K562 (cell line): ENCODE results near the gene TALDO1. TPM values are rescaled to one million over a fixed set of nuclear protein-coding genes. Genes with fewer than 3 reads are reported as not detected.
A peak's percentile ranks its signal among the peaks of the same experiment; 100 is the strongest.

Experiments
- AFF4 ChIP-seq: sonication (generic); formaldehyde crosslinking; IDR thresholded peaks from 2 replicates; pipeline ENCODE4 v1.8.0; 2023; ENCODE audit warnings: mild to moderate bottlenecking, missing genetic modification reagents
- ARID3B ChIP-seq: fragments of 250-450 bp; sonication (Bioruptor Pico); IDR thresholded peaks from 2 replicates; pipeline ENCODE4 v1.4.0; 2020; ENCODE audit warnings: borderline replicate concordance
- CTCF ChIP-seq, 3 experiments: IDR thresholded peaks in 2 of 3; conservative IDR thresholded peaks in 1 of 3; 2 replicates each; pipeline ENCODE4 v1.5.1; 2011 to 2012; ENCODE audit warnings: low read length in 3 of 3, mild to moderate bottlenecking in 3 of 3, control low read depth in 2 of 3, improper control_type of control experiment in 1 of 3, inconsistent platforms in 1 of 3, low read depth in 1 of 3, mixed read lengths in 1 of 3, moderate library complexity in 1 of 3; ENCODE audit not compliant: insufficient read depth in 2 of 3
- DDX20 ChIP-seq: fragments of 450-650 bp; IDR thresholded peaks from 2 replicates; pipeline ENCODE4 v1.6.1; 2016; ENCODE audit warnings: missing genetic modification characterization, low read depth, mild to moderate bottlenecking, missing compliant biosample characterization, moderate library complexity
- E2F3 ChIP-seq: fragments of 250-450 bp; sonication (Bioruptor Pico); IDR thresholded peaks from 2 replicates; pipeline ENCODE4 v1.4.0; 2020; ENCODE audit warnings: mild to moderate bottlenecking
- HLTF ChIP-seq: fragments of 450-650 bp; IDR thresholded peaks from 2 replicates; pipeline ENCODE4 v1.6.1; 2016
- KAT7 ChIP-seq: sonication (generic); formaldehyde crosslinking; IDR thresholded peaks from 2 replicates; pipeline ENCODE4 v1.8.0; 2022; ENCODE audit warnings: missing genetic modification reagents, mild to moderate bottlenecking, borderline replicate concordance
- MAX ChIP-seq: sonication (generic); formaldehyde crosslinking; IDR thresholded peaks from 2 replicates; pipeline ENCODE4 v1.9.0; 2022; ENCODE audit warnings: mild to moderate bottlenecking, missing genetic modification reagents
- NR2C2 ChIP-seq, 2 experiments: fragments of 200-800 bp in 1 of 2; sonication (Bioruptor generic) in 1 of 2; sonication (generic) in 1 of 2; formaldehyde crosslinking in 1 of 2; IDR thresholded peaks; 2 replicates each; pipeline versions ENCODE4 v1.6.1 to v1.8.0; 2016 to 2022; ENCODE audit warnings: mild to moderate bottlenecking in 1 of 2, missing compliant biosample characterization in 1 of 2, missing genetic modification characterization in 1 of 2, missing genetic modification reagents in 1 of 2
- PCBP2 ChIP-seq: fragments of 200-400 bp; formaldehyde crosslinking; IDR thresholded peaks from 2 replicates; pipeline ENCODE4 v1.6.1; 2018; ENCODE audit warnings: low read length, low read depth, mild to moderate bottlenecking, moderate library complexity; ENCODE audit not compliant: poor library complexity, severe bottlenecking
- THRB ChIP-seq: fragments of 450-650 bp; formaldehyde crosslinking; conservative IDR thresholded peaks from 2 replicates; pipeline ENCODE4 v1.4.0; 2022; ENCODE audit warnings: mild to moderate bottlenecking, missing genetic modification characterization
- ZNF583 ChIP-seq: fragments of 250-450 bp; sonication (Bioruptor Pico); IDR thresholded peaks from 2 replicates; pipeline ENCODE4 v1.4.0; 2020
- polyA plus RNA-seq, 8 experiments: library from polyadenylated mRNA; depleted of rRNA in 4 of 8; stranded (reverse) in 5 of 8; unstranded in 3 of 8; fragments of >200 nt; fragmentation: Nextera tagmentation in 2 of 8; fragmentation: Illumina TruSeq in 1 of 8; extraction: Ambion mirVana in 2 of 8; extraction: Trizol in 1 of 8; gene quantifications; 2 replicates each; pipeline versions ENCODE4 v1.2.1 to v1.2.3, GENCODE V29; 2011 to 2014; ENCODE audit warnings: inconsistent platforms in 1 of 8, missing spikeins in 1 of 8
- total RNA-seq, 7 experiments: library from RNA; depleted of rRNA in 6 of 7; stranded (reverse); fragments of >200 nt in 6 of 7; fragmentation: Illumina TruSeq in 2 of 7; extraction: Trizol in 2 of 7; gene quantifications; 2 replicates each; pipeline versions ENCODE4 v1.2.1 to v1.2.3, GENCODE V29; 2011 to 2021; ENCODE audit warnings: low replicate concordance in 1 of 7

TALDO1 gene
- total and polyA plus RNA-seq, 9 of the 15 experiments (the other 6 are each of a cell fraction or from before 2014, with no cell fraction given) = 260 to 541 (median 441) TPM

GRCh38 chr11:762421-763072 is 15.3 kb downstream of the TALDO1 start (continued):
- TF ChIP-seq AFF4 (CRISPR knock-in tag) (0 out of 2 replicates have a peak, but pooled peaks have one; percentile 21), DDX20 (no peak), E2F3 (CRISPR knock-in tag) (no peak), ARID3B (no peak), NR2C2 (CRISPR knock-in tag; IDR thresholded peaks at IDR 0.05) (0 out of 2 replicates have a peak, but pooled peaks have one; percentile 39), NR2C2 (tag; IDR thresholded peaks at IDR 0.05) (no peak), CTCF (IDR thresholded peaks at IDR 0.05 in 2 of 3, conservative IDR thresholded peaks at IDR 0.05 in 1 of 3; ENCODE audit: insufficient read depth in 2 of 3, low read depth in 1 of 3, low read length in 3 of 3) (peak; percentile 39 to 51 (median 41)), PCBP2 (no peak), THRB (CRISPR knock-in tag) (no peak), KAT7 (no peak), ZNF583 (CRISPR knock-in tag) (no peak), MAX (CRISPR knock-in tag) (peak; percentile 73), HLTF (no peak)
